Measurements from ENCODE around the gene ADAMTS9.

ADAMTS9 gene

GRCh38 chr3:64651741-64652241, 36.0 kb downstream of the ADAMTS9 start:
- no peak for DNase-seq

GRCh38 chr3:64651303-64651702, 36.5 kb downstream of the ADAMTS9 start:
- no peak for DNase-seq

- no peak for DNase-seq
Measured at GRCh38 chr3:64650715-64651114, 37.1 kb downstream of the ADAMTS9 start.

- DNase-seq = no peak
Measured at GRCh38 chr3:64650096-64650622, 37.6 kb downstream of the ADAMTS9 start.

DNA sequence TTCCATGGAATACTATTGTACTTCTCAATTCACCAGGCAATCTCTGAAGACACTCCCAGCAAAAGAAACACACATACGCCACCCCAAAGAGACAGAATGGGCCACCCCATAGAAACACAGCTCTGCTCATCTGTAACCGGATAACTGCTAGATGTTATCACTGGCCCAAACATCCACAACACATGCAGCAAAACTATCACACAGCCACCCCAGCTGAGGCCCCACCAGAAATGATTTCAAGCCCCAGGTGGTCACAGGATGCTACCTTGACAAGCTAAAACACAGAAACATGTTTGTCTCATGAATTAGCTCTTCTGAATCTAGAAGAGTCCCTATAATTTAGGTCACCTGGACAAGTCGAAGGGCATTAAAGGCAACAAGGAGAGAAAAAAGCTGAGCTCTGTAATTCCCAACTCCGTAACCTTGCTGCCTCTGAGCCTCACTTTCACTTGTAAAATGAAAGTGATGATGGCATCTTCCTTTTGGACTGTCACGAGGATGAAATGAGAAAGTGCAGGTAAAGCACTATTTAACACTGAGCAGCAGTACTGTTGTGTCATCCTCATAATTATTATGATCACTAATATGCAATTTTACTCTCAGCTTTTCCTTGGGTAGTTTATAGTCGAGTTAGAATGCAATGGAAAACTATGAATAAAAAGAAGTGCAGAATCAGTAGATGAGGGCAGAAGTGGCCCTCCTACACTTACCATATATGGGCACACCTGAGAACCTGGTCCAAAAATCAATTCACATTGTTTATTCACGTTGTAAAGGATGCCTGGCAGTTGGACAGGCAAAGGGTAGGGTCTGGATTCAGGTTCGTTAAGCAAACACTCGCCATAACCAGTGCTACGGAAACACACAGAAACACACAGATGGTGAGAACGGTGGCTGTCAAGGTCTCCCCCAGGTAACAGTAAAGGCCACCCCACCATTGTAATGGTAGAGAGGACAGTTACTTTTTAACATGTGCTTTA, 38.6 kb downstream of the ADAMTS9 start:
- DNase-seq = no peak

DNA sequence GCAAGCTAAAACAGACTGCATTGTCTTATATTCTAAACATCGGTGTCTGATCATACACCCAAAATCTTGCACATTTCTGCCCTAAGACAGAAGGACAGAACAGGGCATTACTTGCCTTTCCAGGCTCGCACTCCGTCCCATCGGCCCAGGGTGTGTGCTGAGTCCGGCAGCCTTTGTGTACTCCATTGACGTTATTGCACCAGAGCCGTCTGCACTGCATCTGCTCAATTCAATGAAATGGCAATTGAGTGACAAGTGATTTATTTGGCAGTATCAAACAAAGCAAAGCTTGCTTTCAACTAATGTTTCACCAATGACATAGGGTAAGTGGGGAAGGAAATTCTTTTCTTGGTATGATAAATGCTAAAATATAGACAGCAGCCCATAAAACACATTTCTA, 40.0 kb downstream of the ADAMTS9 start:
- no peak for DNase-seq

DNA sequence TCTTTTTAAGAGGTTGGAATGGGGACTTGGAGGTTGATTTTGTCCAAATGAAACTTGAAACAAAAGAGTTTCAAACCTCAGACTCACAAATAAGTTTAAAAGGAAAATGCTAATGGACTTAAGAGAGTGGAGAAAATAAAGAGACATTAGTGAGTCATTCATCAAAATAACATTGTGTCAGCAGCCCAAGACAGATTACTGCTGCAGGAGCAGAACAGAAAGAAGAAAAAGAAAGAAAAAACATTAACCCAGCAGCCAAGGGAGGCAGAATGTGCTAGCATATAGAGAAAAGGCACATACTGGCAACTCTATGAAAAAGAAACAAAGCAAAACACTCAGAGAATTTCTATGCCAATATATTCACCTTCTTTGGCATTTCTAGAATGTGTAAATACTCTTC, 42.6 kb downstream of the ADAMTS9 start:
- no peak for DNase-seq

GRCh38 chr3:64644483-64644882, 43.3 kb downstream of the ADAMTS9 start:
- DNase-seq = no peak

DNA sequence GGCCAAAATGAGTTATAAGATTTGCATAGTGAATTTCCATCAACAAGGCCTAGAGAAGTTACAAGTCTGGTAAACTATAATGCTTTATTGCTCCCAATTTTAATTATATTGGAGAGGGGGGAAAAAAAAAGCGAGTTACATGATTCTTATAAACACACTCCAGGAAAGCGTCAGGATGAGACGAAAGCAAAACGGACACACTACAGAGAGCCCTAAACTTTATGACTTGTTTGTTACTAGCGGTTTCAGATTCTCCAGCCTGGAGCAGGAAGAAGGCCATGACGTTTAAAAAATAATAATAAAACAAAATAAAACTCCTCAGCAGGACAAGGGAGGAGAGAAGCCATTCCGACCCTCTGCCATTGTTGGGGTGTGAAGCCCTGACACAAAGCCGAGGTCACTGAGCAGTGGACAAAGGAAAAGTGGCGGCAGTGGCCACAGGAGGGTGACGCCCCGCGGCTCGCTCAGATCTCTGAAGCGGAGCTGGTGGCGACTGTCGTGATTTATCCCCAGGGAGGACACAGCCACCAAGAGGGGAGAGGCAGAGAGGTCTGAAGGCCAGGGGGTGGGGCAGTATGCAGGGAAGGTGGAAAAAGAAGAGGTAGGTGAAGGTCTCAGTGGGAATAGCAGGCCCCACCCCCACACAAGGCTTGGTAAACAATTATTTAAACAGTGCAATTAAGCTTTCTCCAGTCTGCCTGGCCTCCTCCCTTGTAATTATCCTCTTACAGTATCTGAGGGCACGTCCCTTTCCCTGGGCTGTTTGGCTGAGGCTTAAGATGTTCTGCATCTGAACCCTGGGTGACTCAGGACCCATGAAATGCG, 45.3 kb downstream of the ADAMTS9 start:
- no peak for DNase-seq

DNA sequence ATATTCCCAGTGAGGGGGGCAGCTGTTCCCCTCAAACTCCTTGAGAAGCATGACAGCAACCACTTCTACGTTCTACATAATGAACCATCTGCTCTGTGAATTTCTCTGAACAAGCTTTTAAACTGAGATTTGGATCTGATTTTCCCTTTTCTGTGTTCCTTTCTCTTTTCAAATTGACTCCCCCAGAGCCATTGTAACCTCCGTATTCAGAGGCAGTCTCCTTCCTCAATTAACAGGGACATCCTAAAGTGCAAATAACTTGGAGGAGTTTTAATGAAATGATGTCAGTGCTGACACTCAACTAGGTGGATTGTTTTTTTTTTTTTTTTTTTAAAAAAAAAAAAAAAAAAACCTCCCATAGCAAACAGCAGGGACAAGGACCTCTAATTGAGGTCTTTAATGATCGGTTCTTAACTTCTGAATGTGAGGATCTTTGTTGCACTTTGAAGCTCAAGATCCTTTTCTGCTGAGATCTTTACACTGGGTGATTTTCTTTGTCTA, 48.8 kb downstream of the ADAMTS9 start:
- DNase-seq = no peak

- DNase-seq = no peak
Measured at GRCh38 chr3:64638511-64638910, 49.3 kb downstream of the ADAMTS9 start.

- DNase-seq = no peak
Measured at GRCh38 chr3:64634417-64634816, 53.4 kb downstream of the ADAMTS9 start.

- no peak for DNase-seq
Measured at GRCh38 chr3:64631951-64632350, 55.8 kb downstream of the ADAMTS9 start.

DNA sequence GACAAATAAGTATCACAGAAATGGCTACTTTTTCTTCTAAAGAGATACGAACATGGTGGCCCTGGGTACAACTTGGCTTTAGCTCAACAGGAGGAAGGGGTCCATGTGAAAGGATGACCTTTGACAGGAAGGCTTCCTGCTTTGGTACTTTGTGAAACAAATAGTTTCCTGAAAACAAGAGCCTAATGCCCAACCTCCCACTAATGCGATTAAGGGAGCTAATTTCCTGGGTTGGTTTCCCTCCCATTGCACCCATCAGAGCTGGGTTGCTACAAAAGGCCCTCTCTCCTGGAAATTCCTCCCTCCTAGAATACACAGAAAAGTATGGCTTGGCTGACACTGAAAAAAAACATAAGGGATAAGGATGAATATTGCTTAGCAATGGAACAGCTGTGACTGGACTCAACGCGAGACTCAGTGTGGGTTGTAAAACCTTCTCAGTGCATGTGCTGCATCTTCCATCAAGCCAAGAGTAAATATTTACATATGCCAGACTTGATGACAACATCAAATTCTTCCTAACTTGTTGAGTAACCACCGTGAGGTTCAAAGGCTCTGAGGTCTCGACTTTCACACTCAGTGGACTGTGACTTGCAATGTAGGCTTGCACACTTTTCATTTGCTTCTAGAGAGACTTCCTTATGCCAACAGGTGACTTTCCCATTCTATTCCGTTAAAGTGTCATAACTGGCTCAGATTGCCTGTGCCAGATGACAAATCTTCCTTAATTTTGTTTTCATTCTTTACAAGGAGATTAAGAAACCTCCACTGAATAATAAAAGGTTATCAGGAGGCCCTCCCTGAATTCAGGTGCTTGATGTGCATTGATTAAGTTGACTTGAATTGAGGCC, 60.1 kb downstream of the ADAMTS9 start:
- DNase-seq = no peak

DNA sequence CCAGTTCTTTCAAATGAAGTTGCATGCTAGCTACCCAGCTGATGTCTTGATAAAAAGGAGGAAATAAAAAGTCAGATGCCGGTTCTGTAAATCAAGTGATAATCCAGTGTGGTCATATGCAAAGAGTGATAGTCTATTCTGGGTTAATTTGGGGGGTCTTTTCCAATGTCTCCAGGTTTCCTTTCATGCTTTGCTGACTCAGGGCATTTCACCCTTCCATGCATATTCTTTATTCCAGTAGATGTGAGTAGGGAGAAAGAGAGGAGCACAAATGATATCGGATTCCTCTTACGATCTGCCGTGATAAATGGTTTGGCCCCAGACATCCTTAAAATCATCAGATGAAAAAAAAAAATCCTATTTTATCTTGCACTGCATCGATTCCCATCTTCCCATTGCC, 60.8 kb downstream of the ADAMTS9 start:
- no peak for DNase-seq

GRCh38 chr3:64625381-64625780, 62.4 kb downstream of the ADAMTS9 start:
- no peak for DNase-seq

DNA sequence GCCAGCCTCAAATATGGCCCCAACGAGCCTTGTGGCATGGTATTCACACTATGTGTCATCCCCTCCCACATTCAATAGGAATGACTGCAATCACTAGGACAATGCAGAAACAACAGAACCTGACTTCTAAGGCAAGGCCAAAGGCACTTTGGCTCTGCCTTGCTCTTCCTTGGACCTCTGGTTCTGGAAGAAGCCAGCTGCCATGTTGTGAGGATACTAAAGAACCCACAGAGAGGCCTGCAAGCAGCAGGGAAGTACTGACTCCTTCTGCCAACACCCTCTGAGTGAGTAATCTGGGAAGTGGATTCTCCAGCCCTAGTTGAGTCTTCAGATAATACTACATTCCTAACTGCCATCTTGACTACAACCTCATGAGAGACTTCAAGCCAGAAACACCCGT, 64.7 kb downstream of the ADAMTS9 start:
- no peak for DNase-seq

GRCh38 chr3:64621726-64622395, 65.9 kb downstream of the ADAMTS9 start:
- no peak for DNase-seq

GRCh38 chr3:64621275-64621674, 66.5 kb downstream of the ADAMTS9 start:
- no peak for DNase-seq

DNA sequence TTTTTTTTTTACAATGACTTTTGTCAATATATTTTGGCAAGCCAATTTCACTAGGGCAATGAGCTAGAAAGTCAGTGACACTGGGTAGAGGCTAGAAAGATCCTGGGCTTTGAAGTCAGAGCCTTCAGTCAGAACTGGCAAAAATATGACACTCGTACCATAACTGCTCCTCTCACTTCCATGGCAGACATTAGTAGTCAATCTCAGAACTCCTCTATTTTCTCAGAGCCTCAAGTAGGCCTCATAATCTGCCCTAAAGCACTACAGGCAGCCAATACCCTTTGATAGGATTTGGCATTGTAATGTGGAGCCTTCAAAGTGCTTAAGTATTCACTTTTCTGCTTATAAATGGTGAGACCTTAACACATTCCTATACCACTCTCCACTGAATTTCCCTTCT, 67.8 kb downstream of the ADAMTS9 start:
- DNase-seq = no peak

- DNase-seq = no peak
Measured at GRCh38 chr3:64619216-64619615, 68.6 kb downstream of the ADAMTS9 start.

GRCh38 chr3:64617610-64618009, 70.2 kb downstream of the ADAMTS9 start:
- DNase-seq = no peak
